GM12878 (cell line): ENCODE measurements around the gene OFD1. TPM values are rescaled to one million over a fixed set of nuclear protein-coding genes. Genes with fewer than 3 reads are reported as not detected.

Experiments used
- ATAC-seq: fragments of 200-7000 bp; cut with Tn5 transposase; 3 replicates; pipeline ENCODE4 v1.9.1; 2020; ENCODE audit warnings: mild to moderate bottlenecking, moderate library complexity
- BruUV-seq: library from RNA; stranded (reverse); fragments of 400-500 nt; replicated peaks from 2 replicates; lab custom pipeline; 2021; lab: Mats Ljungman, UMichigan
- CTCF ChIA-PET: fragments of 300-600 bp; sonication (Branson Sonifier 250); formaldehyde crosslinking; extraction: SDS; loops from one replicate; lab custom pipeline; 2021; ENCODE audit warnings: inconsistent platforms; lab: Yijun Ruan, JAX
- POLR2A ChIA-PET: fragments of 350-600 bp; formaldehyde crosslinking; extraction: SDS; loops from one replicate; lab custom pipeline; 2021; ENCODE audit warnings: inconsistent platforms; lab: Charles Lee
- RAD21 ChIA-PET: fragments of 300-600 bp; sonication (Branson Sonifier 250); formaldehyde crosslinking; loops from one replicate; lab custom pipeline; 2023; ENCODE audit warnings: antibody characterized with exemption; ENCODE audit not compliant: unreplicated experiment; lab: Charles Lee
- SMC1A ChIA-PET: fragments of 300-600 bp; sonication (Branson Sonifier 250); formaldehyde crosslinking; loops from one replicate; lab custom pipeline; 2023; ENCODE audit not compliant: unreplicated experiment, uncharacterized antibody; lab: Charles Lee
- DNase-seq: peaks from one replicate; pipeline ENCODE4 v3.0.0-alpha.2; 2011; ENCODE audit warnings: low read depth, low spot score
- FAIRE-seq: peaks from 3 replicates; lab custom pipeline; 2011; peaks lifted over from hg19 to GRCh38; lab: Jason Lieb, UNC
- H2AFZ ChIP-seq: 2 replicates; pipeline ENCODE4 v1.6.0; 2011; ENCODE audit warnings: low read depth, low read length, control low read depth; ENCODE audit not compliant: control insufficient read depth
- H3K27ac ChIP-seq: 2 replicates; pipeline ENCODE4 v1.5.1; 2011; ENCODE audit warnings: control low read depth; ENCODE audit not compliant: control insufficient read depth, insufficient read depth
- H3K27me3 ChIP-seq, 2 experiments: replicated peaks in 1 of 2; 2 replicates each; pipeline versions ENCODE4 v1.6.0 to v1.6.1; 2011; ENCODE audit warnings: low read length in 1 of 2; ENCODE audit not compliant: control insufficient read depth in 2 of 2, insufficient read depth in 2 of 2
- H3K36me3 ChIP-seq, 2 experiments: 2 replicates each; pipeline ENCODE4 v1.5.1; 2011; ENCODE audit warnings: low read length in 1 of 2; ENCODE audit not compliant: control insufficient read depth in 2 of 2, insufficient read depth in 2 of 2
- H3K4me1 ChIP-seq: 2 replicates; pipeline ENCODE4 v1.6.1; 2011; ENCODE audit warnings: mild to moderate bottlenecking, low read length, moderate library complexity, mixed read lengths; ENCODE audit not compliant: control insufficient read depth, insufficient read depth
- H3K4me2 ChIP-seq: 2 replicates; pipeline ENCODE4 v1.6.0; 2011; ENCODE audit warnings: control low read depth; ENCODE audit not compliant: control insufficient read depth, insufficient read depth
- H3K4me3 ChIP-seq: fragments of 200-600 bp; sonication (generic); 2 replicates; pipeline ENCODE4 v1.5.1; 2016
- H3K79me2 ChIP-seq: 2 replicates; pipeline ENCODE4 v1.6.0; 2011; ENCODE audit warnings: low read length; ENCODE audit not compliant: control insufficient read depth, insufficient read depth
- H3K9ac ChIP-seq: 2 replicates; pipeline ENCODE4 v1.8.0; 2011; ENCODE audit warnings: low read length, control low read depth, mixed read lengths; ENCODE audit not compliant: control insufficient read depth, insufficient read depth
- H3K9me3 ChIP-seq: replicated peaks from 3 replicates; pipeline ENCODE4 v1.5.1; 2011; ENCODE audit warnings: mild to moderate bottlenecking, low read length; ENCODE audit not compliant: control insufficient read depth, insufficient read depth
- H4K20me1 ChIP-seq: 2 replicates; pipeline ENCODE4 v1.6.0; 2011; ENCODE audit not compliant: control insufficient read depth, insufficient read depth
- E2F4 ChIP-seq: IDR thresholded peaks from 2 replicates; pipeline ENCODE4 v1.6.1; 2012; ENCODE audit warnings: low read depth, low read length, improper control_type of control experiment
- EED ChIP-seq: sonication (generic); IDR thresholded peaks from 2 replicates; pipeline ENCODE4 v1.6.1; 2016; ENCODE audit warnings: antibody characterized with exemption, low read depth
- POU2F2 ChIP-seq: IDR thresholded peaks from 3 replicates; pipeline ENCODE4 v1.6.1; 2011; ENCODE audit warnings: low read depth, mild to moderate bottlenecking, low read length, borderline replicate concordance
- SREBF2 ChIP-seq: IDR thresholded peaks from 2 replicates; pipeline ENCODE4 v1.6.1; 2012; ENCODE audit warnings: mild to moderate bottlenecking, low read length
- TCF3 ChIP-seq: IDR thresholded peaks from 2 replicates; pipeline ENCODE4 v1.6.1; 2012; ENCODE audit warnings: low read depth, mild to moderate bottlenecking, low read length, borderline replicate concordance; ENCODE audit not compliant: insufficient read depth
- WGBS: methylation state at CpG from one replicate; pipeline ENCODE4 v1.1.6; 2016; ENCODE audit warnings: low lambda C conversion rate; ENCODE audit not compliant: insufficient replicate concordance, insufficient coverage; ENCODE audit errors: missing lambda C conversion rate; 5-methylcytosine and 5-hydroxymethylcytosine counted together
- in situ Hi-C: fragments of 300-500 bp; cut with MboI; formaldehyde crosslinking; loops from 9 replicates; pipeline ENCODE4 v1.14.3; 2018; ENCODE audit warnings: mixed read lengths
- intact Hi-C: fragments of 100-400 bp; cut with micrococcal nuclease; formaldehyde crosslinking; loops from one replicate; pipeline ENCODE4 v1.14.2; 2022; ENCODE audit not compliant: unreplicated experiment
- polyA plus RNA-seq, 11 experiments: library from polyadenylated mRNA; depleted of rRNA in 4 of 11; unstranded in 6 of 11; stranded (reverse) in 5 of 11; fragments of >200 nt; fragmentation: Nextera tagmentation in 4 of 11; fragmentation: Illumina TruSeq in 1 of 11; extraction: Ambion mirVana in 4 of 11; extraction: Trizol in 1 of 11; gene quantifications; 1 replicate in 1 of 11; 2 replicates in 10 of 11; pipeline versions ENCODE4 v1.2.1 to v1.2.3, GENCODE V29; 2011 to 2016; ENCODE audit warnings: inconsistent platforms in 2 of 11, missing spikeins in 2 of 11, low read depth in 1 of 11
- total RNA-seq, 4 experiments: library from RNA; depleted of rRNA in 3 of 4; stranded (reverse); fragments of >200 nt in 3 of 4; fragmentation: Illumina TruSeq in 1 of 4; extraction: Trizol in 1 of 4; gene quantifications; 2 replicates each; pipeline versions ENCODE4 v1.2.1 to v1.2.3, GENCODE V29; 2013 to 2021

OFD1 gene
- total and polyA plus RNA-seq, 10 of the 15 experiments (the other 5 are each of a cell fraction or from before 2014, with no cell fraction given), result 22.4 to 77.2 (median 34.1) TPM

GRCh38 chrX:13716905-13717304 is 17.6 kb upstream of the OFD1 start:
- ChIA-PET RAD21 (no interaction called here), POLR2A (no interaction called here), CTCF (interaction anchor here (1.6 kb wide), 1 partner anchor 9 kb away, joined by 3 read pairs; no protein-coding TSS in a partner anchor), SMC1A (no interaction called here)
- TF ChIP-seq SREBF2, result no peak
- no peak for TF ChIP-seq TCF3
- no peak for TF ChIP-seq EED
- TF ChIP-seq E2F4, result no peak
- no peak for TF ChIP-seq POU2F2
- no peak overlapping the region for H3K9ac ChIP-seq
- no peak overlapping the region for H2AFZ ChIP-seq
- in situ Hi-C loops, result no loop called here
- H3K27me3 ChIP-seq, result no peaks in the 10 kb centered on the region
- H3K27ac ChIP-seq, result no peak overlapping the region
- peaks cover 3% of the 10 kb centered on the region; the same call in 1 of the 2 replicates for H3K79me2 ChIP-seq
- DNase-seq (no peak), FAIRE-seq (no peak), ATAC-seq (no peak; the same call in 2 of the 3 replicates)
- H3K4me3 ChIP-seq, result no peak overlapping the region
- BruUV-seq, result no TSS peak
- no peaks in the 10 kb centered on the region for H3K9me3 ChIP-seq
- H3K36me3 ChIP-seq, result peaks cover 3 to 16% of the 10 kb centered on the region in 2 experiments; a peak in 3 of 4 replicates
- H3K4me1 ChIP-seq, result no peaks in the 10 kb centered on the region
- intact Hi-C loops, result no loop called here
- no peak overlapping the region for H3K4me2 ChIP-seq
- no peaks in the 10 kb centered on the region for H4K20me1 ChIP-seq
- WGBS, result 67% methylated on average over 6 of the region's 6 CpGs
